NCI-H460 (cell line): ENCODE results near the gene KRTAP10-7. TPM values are rescaled to one million over a fixed set of nuclear protein-coding genes. Genes with fewer than 3 reads are reported as not detected.
"Not testable (repeated sequence)": the region's sequence is repeated elsewhere in the genome, so short reads cannot be mapped to it uniquely, and the experiment has no call there.

Experiments
- DNase-seq: peaks from one replicate; pipeline ENCODE4 v3.0.0-alpha.2; 2016; ENCODE audit warnings: low read depth; ENCODE audit errors: extremely low read depth
- total RNA-seq: library from RNA; depleted of rRNA; stranded (reverse); fragments of >200 nt; shearing (Covaris generic); gene quantifications from 2 replicates; pipeline ENCODE4 v1.2.3, GENCODE V29; 2014

KRTAP10-7 gene
- total RNA-seq, 1 experiment from 2014 or later = not detected

DNA sequence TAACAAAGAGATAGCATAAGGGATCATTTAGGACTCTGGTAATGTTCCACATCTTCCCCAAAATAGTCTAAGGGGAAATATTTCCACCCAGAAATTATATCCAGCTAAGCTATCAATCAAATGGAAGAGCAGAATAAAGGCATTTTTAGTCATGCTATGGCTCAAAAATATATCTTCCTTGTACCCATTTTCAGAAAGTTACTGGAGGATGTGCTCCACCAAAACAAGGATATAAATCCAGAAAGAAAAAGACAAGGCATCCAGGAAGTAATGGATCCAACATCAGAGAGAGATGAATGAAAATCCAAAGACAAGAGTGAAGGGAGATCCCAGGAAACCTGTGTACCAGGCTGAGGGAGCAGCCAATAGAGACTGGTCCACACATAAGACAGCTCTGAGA is 8.8 kb downstream of the KRTAP10-7 start:
- DNase-seq = no peak

DNA sequence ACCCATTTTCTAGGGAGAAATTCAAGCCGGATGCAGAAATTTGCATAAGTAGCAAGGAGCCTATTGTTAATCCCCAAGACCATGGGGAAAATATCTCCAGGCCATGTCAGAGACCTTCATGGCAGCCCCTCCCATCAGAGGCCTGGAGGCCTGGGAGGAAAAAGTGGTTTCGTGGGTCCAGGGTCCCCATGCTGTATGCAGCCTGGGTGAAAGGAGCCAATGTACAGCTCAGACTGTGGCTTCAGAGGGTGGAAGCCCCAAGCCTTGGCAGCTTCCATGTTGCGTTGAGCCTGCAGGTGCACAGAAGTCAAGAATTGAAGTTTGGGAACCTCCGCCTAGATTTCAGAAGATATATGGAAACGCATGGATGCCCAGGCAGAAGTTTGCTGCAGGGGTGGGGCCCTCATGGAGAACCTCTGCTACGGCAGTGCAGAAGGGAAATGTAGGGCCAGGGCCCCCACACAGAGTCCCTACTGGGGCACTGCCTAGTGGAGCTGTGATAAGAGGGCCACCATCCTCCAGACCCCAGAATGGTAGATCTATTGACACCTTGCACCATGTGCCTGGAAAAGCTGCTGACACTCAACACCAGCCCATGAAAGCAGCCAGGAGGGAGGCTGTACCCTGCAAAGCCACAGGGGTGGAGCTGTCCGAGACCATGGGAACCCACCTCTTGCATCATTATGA is 9.9 kb downstream of the KRTAP10-7 start:
- DNase-seq = not testable (repeated sequence)

DNA sequence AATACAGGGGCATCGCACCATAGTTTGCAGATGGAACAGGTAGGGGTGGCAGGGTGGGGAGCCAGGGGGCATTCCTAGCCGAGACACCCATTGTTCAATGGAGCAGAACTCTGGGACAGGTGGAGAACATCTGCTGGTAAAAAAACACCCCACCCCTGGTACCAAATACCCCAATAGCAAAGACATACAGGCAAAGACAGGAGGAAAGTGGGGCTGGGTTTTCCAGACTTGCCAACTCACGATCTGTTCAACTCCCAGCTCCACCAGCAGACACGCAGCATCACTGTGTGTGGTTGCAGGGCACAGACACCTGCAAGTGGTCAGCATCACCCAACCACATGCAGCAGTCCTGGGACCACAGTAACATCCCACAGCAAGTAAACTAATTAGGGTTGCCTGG is 11.2 kb downstream of the KRTAP10-7 start:
- DNase-seq = no peak

DNA sequence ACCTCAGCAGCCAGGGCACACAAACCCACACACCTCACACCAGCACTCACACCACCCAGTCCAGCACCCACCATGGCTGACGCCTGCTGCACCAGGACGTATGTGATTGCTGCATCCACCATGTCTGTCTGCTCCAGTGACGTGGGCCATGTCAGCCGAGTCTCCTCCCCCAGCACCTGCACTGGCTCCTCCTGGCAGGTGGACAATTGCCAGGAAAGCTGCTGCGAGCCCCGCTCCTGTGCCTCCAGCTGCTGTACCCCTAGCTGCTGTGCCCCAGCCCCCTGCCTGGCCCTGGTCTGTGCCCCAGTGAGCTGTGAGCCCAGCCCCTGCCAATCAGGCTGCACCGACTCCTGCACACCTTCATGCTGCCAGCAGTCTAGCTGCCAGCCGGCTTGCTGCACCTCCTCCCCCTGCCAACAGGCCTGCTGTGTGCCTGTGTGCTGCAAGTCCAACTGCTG is 11.7 kb downstream of the KRTAP10-7 start, which contains the start of gene KRTAP10-8:
KRTAP10-8 (plus strand) TSS at position 51 of the 458 bp plus-strand sequence; CDS start at position 73, 22 bp downstream.
- DNase-seq = no peak

DNA sequence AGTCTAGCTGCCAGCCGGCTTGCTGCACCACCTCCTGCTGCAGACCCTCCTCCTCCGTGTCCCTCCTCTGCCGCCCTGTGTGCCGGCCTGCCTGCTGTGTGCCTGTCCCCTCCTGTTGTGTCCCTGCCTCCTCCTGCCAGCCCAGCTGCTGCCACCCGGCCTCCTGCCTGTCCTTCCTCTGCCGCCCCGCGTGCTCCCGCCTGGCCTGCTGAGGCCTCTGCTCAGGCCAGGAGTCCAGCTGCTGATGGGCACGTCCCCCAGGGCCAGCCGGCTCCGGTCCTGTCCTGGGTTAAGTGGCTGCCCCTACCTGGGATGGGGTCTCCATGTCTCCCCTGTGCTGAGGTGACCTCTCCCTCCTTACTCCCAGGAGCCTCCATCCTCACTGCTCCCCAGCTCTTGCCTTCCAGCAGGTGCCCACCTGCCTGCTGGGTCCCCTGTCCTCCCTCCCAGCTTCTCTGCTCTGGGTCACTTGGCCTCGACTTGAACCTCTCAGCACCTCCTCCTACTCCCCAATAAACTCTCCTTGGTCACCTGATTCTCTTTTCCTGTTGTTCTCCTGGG is 12.4 kb downstream of the KRTAP10-7 start:
- no peak for DNase-seq

DNA sequence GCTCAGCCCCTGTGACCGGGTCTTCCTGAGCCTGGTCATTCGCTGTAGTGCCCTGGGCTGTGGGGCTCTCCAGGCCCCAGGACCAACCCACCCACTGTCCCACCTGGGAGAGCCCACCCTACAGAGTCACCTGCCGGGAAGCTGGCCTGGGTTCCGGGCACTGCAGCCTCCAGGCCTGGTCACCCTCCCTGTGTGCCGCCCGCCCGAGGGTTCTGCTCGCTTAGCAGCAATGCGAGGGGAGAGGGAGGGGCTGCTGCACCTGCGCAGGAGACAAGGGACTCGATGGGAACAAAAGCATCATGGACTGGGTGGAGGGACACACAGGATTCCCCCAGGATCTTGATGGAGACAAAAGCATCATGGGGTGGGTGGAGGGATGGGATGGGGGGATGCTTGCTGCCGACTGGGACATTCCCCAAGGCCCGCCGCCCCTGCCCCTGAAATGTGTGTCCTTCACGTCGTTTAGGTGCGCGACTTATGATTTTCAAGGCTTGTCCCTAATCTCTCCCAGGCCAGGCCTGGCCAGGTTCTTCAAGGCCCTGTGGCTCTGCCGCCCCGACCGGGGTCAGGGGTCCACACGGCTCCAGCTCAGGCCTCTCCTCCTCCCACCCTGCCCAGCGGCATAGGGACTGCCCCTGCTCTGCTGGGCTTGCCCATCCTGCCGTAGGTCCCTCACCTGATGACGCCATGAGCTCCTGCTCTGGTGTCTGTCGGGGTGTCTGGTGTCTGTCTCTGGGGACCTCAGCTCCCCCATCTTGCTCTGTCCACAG is 13.2 kb downstream of the KRTAP10-7 start:
- DNase-seq = no peak

DNA sequence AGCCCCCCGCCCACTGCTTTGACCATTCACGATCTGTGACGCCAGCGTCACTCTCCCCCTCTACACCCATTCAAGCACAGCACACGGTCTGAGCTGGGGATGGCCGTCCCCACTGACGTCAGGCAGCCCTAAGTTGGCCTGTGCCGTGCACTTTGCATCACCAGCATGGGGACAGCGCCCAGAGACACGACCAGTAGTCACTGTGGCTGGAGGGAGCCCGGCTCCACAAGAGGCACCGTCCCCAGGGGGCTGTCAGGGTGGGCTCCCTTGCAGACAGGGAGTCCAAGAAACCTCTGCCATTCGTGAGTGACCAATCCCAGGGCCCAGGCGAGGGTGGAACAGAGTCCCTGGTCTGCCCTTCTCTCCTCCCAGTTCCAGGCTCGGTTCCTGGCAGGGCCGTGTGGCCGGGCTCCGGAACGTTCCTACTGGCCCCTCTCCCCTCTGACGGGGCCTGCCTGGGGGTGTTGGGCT is 13.8 kb downstream of the KRTAP10-7 start:
- DNase-seq = no peak

DNA sequence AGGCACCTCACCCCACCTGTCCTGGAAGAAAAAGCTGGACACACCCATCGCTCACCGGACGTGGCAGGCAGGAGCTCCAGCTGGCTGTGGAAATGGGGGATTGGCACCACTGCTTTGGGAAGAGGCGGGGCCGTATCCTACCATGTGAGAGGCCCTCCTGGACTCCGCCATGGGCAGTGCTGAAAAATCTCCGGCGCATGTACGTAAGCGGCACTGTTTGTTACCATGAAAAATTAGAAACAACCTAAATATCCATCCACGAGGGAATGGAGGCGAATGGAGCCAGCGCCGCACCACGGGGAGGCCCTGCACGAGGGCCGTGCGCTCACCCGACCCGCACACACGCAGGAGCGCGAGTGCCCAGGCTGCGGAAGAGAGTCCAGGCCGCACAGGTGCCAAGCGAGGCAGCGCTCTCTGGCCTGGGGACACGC is 14.6 kb downstream of the KRTAP10-7 start:
- DNase-seq = no peak

DNA sequence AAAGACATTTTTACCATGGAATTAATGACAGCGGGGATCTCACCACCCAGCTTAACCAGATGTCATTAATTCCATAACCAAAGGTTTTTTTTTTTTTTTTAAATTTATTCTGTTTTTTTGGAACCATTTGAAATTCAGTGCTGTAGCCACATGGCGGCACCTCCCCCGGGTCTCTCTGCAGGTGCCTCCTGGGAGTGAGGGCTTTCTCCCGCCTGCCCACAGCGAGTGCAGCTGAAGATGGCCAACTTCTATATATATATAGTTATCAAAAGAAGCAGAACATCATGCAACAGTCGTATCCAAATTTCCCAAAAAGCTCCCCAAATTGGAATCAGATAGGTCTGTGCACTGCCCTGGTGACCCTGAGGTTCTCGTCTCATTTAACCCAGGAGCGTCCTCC is 15.1 kb downstream of the KRTAP10-7 start:
- DNase-seq = no peak

DNA sequence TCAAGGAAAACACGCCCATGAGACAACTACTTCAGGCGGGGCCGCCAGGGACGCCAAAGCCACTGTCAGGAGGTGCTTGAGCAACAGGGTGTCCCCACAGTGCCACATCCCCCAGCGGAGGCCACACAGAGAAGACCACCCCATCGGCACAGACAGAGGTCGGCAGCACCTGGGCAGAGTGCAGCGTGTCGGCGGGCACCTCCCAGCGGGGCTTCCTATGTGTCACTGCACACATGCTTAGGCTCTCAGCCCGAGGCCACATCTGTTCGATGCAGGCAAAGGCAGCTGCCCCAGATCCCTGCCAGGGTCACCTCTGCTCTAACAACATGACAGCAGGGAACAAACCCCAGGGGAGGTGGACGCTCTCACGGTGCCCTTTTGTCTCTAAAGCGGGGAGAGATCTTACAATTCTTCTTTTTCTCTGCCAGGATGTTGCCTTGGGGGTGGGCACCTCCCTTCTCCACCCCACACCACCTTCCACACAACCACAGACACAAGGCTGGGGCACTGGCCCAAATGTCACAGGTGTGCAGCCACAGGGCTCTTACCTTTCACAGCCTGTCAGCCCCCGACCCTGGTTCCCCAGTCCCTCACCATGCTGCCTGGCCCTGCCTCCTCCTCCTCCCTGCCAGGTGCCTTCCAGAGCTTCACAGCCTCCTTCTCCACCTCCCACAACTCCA is 15.7 kb downstream of the KRTAP10-7 start:
- DNase-seq = no peak

DNA sequence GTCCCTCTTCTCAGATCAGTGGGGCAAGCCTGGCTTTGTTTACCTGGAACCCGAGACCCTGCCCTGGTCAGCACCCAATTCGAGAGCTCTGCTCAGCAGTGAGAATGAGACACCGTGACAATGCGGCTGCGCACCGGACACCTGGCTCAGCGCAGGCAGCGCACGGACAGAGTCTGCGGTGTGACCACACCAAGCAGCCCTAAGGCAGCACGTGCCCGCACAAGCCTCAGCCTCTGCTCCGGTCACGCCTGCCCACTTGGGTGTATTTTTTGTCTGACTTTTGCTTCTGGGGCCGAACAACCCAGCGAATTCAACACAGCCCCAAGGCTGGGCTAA is 16.2 kb downstream of the KRTAP10-7 start:
- no peak for DNase-seq

DNA sequence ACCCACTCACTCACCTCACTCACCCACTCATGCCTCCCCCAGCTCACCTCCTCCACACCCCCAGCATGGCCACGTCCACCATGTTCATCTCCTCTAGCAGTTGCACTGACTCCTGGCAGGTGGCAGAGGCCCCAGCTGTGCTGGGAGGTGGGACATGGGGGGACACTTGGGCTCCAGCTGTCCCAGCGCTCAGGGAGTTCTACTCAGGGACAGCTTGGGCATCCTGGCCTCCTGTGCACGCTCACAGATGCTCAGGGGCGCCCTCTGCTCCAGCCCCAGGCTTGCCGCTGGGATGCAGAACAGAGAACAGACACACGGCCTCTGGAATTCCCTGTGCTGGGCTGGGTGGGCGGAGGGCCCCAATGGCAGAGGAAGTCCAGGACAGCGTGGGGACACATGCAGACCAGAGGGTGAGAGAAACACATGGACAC is 16.7 kb downstream of the KRTAP10-7 start:
- no peak for DNase-seq

DNA sequence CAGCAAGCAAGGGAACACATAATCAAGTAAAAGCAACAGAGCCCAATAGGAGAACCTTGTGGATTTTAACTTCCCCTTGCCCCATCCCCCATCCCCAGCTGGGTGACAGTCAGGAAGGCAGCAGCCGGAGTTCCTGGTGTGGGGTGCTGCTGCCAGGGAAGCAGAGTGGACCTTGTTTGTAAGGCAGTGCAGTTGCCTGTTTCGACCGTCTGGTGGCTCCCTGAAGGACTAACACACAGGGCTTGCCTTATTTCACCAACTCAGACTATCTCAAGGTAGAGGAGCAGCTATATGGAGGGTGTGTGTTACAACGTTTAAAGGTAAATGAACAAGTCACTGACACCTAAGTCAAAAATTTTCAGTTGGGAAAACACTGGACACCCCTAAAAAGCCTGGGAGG is 18.1 kb downstream of the KRTAP10-7 start:
- no peak for DNase-seq

DNA sequence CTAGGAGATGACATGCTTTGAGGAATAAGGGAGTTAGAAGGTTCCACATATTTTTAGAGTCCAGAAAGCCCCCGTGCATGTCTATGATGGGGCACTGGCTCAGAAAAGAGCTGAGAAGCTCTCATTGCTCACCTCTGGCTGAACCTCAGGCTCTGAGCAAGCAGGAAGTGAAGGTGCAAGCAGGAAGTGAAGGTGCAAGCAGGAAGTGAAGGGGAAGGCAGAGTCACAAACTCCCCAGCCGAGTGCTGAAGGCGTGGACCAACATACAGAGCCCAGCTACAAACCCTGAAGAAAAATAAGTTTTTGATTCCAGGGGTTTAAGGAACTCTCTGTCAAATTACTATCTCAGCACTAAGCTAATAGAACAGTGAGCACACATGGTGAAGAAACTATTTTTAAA is 18.5 kb downstream of the KRTAP10-7 start:
- DNase-seq = no peak

DNA sequence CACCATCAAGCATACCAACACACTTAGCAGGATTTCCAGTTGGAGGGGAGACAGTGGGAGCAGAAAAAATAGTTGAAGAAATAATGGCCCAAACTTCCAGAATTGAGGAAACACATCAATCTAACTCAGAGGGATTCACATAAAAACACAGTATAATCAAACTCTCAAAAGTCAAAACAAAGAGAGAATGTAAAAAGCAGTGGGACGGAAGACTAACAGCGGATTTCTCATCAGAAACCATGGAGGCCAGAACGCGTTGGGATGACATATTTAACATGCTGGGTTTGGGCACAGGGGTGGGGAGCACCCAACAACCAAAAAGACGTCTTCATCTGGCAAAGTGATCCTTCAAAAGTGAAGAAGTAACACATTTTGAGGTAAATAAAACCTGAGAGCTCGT is 19.5 kb downstream of the KRTAP10-7 start:
- no peak for DNase-seq

DNA sequence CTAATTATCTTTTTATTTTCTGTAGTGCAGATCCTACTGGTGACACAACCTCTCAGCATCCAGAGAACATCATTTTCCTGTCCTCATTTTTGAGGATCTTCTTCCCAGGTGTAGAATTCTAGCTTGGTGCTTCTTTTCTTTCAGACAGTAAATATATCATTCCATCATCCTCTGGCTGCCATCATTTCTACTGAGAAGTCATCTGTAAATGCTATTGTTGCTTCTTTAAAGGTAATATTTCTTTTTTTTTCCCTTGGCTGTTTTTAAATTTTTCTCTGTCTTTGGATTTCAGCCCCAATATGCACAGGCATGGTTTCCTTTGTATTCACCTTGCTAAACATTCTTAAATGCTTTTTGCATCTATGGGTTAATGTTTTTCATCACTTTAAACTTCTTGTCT is 23.2 kb downstream of the KRTAP10-7 start:
- DNase-seq = no peak

DNA sequence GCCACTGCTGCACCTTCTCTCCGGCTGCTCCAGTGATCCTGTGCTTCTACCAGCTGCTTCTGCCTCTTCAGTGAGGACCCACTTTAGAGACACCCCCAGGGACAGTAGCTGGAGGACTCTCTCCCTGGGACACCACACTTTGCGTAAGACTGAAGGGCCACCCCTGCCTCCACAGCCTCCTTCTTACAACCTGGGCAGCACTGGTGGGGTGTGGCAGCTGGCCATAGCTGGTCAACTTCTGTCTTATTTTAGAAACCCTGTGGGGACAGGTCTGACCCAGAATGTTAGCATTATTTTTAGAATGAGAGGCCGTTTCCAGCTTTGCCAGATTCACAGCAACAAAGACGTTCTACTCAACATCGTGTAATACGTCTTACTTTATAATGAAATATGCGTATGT is 25.4 kb downstream of the KRTAP10-7 start:
- no peak for DNase-seq

DNA sequence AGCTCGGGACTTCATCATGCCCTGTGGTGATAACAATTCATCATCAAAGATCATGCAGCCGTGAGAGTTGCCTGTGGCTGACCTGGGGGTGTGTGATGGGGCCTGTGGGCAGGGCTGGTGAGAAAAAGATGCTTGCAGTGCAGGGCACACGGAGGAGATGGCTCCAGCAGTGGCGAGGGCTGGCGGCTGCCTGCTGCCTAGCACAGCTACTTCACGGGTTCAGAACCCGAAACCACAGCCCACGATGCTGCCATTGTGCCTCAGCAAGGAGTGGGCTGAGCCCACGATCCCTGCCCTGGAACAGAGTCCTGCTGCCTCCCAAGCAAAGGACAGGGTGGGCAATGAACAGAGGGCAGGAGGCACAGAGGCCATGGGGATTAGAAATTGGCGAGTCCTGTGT is 25.9 kb downstream of the KRTAP10-7 start:
- no peak for DNase-seq

DNA sequence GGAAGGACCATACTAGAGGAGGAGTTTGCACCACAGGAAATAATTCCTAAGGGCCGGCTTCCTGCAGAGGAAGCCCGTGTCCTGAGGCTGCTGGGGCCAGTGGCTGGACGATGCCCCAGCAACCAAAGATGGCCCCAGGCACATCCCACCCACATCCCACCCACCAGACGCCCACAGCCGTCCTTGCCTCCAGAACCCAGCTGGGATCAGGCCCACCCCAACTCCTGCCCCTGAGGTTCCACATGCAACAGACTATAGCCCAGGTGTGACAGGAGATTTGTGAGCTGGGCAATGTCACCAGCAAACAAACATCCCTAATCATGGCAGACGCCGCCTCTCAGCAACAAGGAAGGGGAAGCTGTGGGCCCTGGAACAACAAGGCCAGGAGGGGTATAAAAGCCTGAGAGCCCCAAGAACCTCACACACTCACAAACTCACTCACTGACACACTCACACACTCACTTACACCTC is 26.3 kb downstream of the KRTAP10-7 start, which contains the start of gene KRTAP10-9:
KRTAP10-9 (plus strand) TSS at position 421 of the 471 bp plus-strand sequence. CDS start 79 bp downstream, outside the sequence.
- no peak for DNase-seq

DNA sequence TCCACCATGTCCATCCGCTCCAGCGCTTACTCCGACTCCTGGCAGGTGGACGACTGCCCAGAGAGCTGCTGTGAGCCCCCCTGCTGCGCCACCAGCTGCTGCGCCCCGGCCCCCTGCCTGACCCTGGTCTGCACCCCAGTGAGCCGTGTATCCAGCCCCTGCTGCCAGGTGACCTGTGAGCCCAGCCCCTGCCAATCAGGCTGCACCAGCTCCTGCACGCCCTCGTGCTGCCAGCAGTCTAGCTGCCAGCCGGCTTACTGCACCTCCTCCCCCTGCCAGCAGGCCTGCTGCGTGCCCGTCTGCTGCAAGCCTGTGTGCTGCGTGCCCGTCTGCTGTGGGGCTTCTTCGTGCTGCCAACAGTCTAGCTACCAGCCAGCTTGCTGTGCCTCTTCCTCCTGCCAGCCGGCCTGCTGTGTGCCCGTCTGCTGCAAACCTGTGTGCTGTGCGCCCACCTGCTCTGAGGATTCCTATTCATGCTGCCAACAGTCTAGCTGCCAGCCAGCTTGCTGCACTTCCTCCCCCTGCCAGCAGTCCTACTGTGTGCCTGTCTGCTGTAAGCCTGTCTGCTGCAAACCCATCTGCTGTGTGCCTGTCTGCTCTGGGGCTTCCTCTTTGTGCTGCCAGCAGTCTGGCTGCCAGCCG is 26.9 kb downstream of the KRTAP10-7 start:
- not testable (repeated sequence) for DNase-seq
